ENCODE results near the gene PLAGL2. TPM values are rescaled to one million over a fixed set of nuclear protein-coding genes. Genes with fewer than 3 reads are reported as not detected.

The PLAGL2 gene
- total RNA-seq, 1 experiment from 2014 or later = 44.4 TPM

DNA sequence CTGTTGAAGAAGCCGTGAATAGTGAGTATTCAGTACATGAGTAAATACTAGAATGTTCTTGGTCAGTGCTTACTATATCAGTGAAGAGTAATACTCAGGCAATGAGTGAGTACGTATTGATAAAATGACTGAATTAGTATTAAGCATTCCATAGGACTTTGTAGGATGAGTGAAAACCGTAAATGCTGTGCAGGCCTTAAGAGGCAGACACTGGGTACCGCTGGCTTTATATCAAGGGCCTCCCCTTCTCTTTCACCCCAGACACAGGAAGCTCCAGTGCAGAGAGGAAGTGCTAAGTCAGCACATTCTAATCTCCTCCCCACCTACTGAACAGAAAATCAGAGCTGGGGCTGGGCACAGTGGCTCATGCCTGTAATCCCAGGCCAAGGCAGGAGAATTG, 24.3 kb upstream of the PLAGL2 start:
- no peaks in the 10 kb centered on the region for H3K4me1 Mint-ChIP-seq
- H2BK5ac ChIP-seq (ENCODE audit: insufficient read length, low read length) = no peak overlapping the region

More for the DNA sequence above, 24.3 kb upstream of the PLAGL2 start:
- H3K9me3 ChIP-seq (ENCODE audit: control insufficient read depth, low read depth, low read length) = no peaks in the 10 kb centered on the region
- no peak overlapping the region for H3K56ac ChIP-seq (ENCODE audit: insufficient read length, low read depth, low read length)
- no peak overlapping the region for H2BK12ac ChIP-seq (ENCODE audit: insufficient read length, low read depth, low read length)
- no peak overlapping the region for H3K14ac ChIP-seq (ENCODE audit: insufficient read depth, low read length)
- no peak overlapping the region for H3K23ac ChIP-seq (ENCODE audit: insufficient read length, low read depth, low read length)
- H2BK20ac ChIP-seq (ENCODE audit: low read depth, low read length, poor library complexity, severe bottlenecking) = no peak overlapping the region
- no peaks in the 10 kb centered on the region for H3K4me1 ChIP-seq (ENCODE audit: insufficient read depth, low read length)
- no peak overlapping the region for H2BK120ac ChIP-seq (ENCODE audit: low read depth, low read length, poor library complexity, severe bottlenecking)
- no peak overlapping the region for H2AK5ac ChIP-seq (ENCODE audit: insufficient read length, low read length)
- no peak overlapping the region for H3K4ac ChIP-seq (ENCODE audit: low read depth, low read length)
- H3K23me2 ChIP-seq (ENCODE audit: insufficient read length, low read depth, low read length, poor library complexity, severe bottlenecking) = no peaks in the 10 kb centered on the region
- no peak overlapping the region for H2AFZ ChIP-seq (ENCODE audit: low read length)
- Mint-ChIP-seq H3K9me3 (no peaks in the 10 kb centered on the region), H3K4me3 (no peak overlapping the region), H3K36me3 (ENCODE audit: insufficient read depth in 1 of 3, low read depth in 3 of 3) (peaks cover 36 to 73% (median 68%) of the 10 kb centered on the region in 3 experiments; a peak in 6 of 7 replicates), H3K27ac (peak overlapping the region in 1 of 3 experiments; percentile 86; a peak in 1 of 7 replicates), H3K27me3 (ENCODE audit: low read depth) (no peaks in the 10 kb centered on the region; the same call in 1 of the 2 replicates)
- DNase-seq = no peak
- no peak overlapping the region for H3K18ac ChIP-seq (ENCODE audit: insufficient read length, low read depth, low read length)
- H4K8ac ChIP-seq (replicated peaks; ENCODE audit: insufficient read length, low read depth, low read length) = no peak overlapping the region
- H4K91ac ChIP-seq (ENCODE audit: insufficient read length, low read depth, low read length) = no peak overlapping the region
- no peak overlapping the region for H3T11ph ChIP-seq (ENCODE audit: low read length)
- H3K27ac ChIP-seq (ENCODE audit: insufficient read length, low read depth, low read length) = no peak overlapping the region
- WGBS (ENCODE audit: extremely low coverage, insufficient read length, low lambda C conversion rate) = no CpG with 5 or more reads among the region's 4 CpGs
- H3K9ac ChIP-seq (ENCODE audit: extremely low read depth, insufficient read length, low read length) = no peak overlapping the region
- no peaks in the 10 kb centered on the region for H4K20me1 ChIP-seq (ENCODE audit: control insufficient read depth, insufficient read depth, insufficient read length)
- no peaks in the 10 kb centered on the region for H3K27me3 ChIP-seq (ENCODE audit: insufficient read depth, low read length)
- H3K79me1 ChIP-seq (ENCODE audit: insufficient read depth, low read depth, low read length, poor library complexity, severe bottlenecking) = no peaks in the 10 kb centered on the region
- no peaks in the 10 kb centered on the region for H3K79me2 ChIP-seq (ENCODE audit: insufficient read depth, low read length)
- H4K5ac ChIP-seq (ENCODE audit: insufficient read length, low read depth, low read length) = no peak overlapping the region
- TF ChIP-seq CTCF (conservative IDR thresholded peaks at IDR 0.05) = no peak
- no peak overlapping the region for H3K4me2 ChIP-seq (ENCODE audit: insufficient read depth, insufficient read length, low read length)
- no peak overlapping the region for H2BK15ac ChIP-seq (ENCODE audit: low read depth, low read length)

All from H9 (cell line).